ENCODE measurements around the gene DYNC2I2. TPM values are rescaled to one million over a fixed set of nuclear protein-coding genes. Genes with fewer than 3 reads are reported as not detected.

The DYNC2I2 gene
- total RNA-seq, 1 donor = 52.1 TPM

GRCh38 chr9:128633057-128633456 is 23.6 kb downstream of the DYNC2I2 start:
- Histone ChIP-seq H3K9me3 (ENCODE audit: low read depth, low read length) (no peaks in the 10 kb centered on the region), H3K27ac (ENCODE audit: low read depth, low read length) (no peak overlapping the region), H3K4me3 (ENCODE audit: insufficient read depth, low read length) (no peak overlapping the region), H3K79me2 (ENCODE audit: insufficient read depth, low read length) (peaks cover 2% of the 10 kb centered on the region), H3K27me3 (ENCODE audit: insufficient read depth, low read length) (no peaks in the 10 kb centered on the region), H2AFZ (ENCODE audit: low read length) (no peak overlapping the region), H3K36me3 (ENCODE audit: insufficient read depth, low read length) (peaks cover 62% of the 10 kb centered on the region), H3K4me1 (ENCODE audit: insufficient read depth, low read length) (peaks cover 18% of the 10 kb centered on the region), H3K4me2 (ENCODE audit: insufficient read depth, low read length) (no peak overlapping the region), H4K20me1 (ENCODE audit: insufficient read depth, low read length) (peaks cover 14% of the 10 kb centered on the region)
- no peak for TF ChIP-seq CTCF (IDR thresholded peaks at IDR 0.05; ENCODE audit: extremely low read depth, low read depth, low read length)
- no peak for DNase-seq (ENCODE audit: insufficient read length, low spot score, missing footprints)

GRCh38 chr9:128632486-128632885 is 24.2 kb downstream of the DYNC2I2 start:
- no peak overlapping the region for H3K4me3 ChIP-seq (ENCODE audit: insufficient read depth, low read length)
- peaks cover 20% of the 10 kb centered on the region for H4K20me1 ChIP-seq (ENCODE audit: insufficient read depth, low read length)

GRCh38 chr9:128632066-128632465 is 24.6 kb downstream of the DYNC2I2 start:
- TF ChIP-seq CTCF (IDR thresholded peaks at IDR 0.05; ENCODE audit: extremely low read depth, low read depth, low read length) = no peak
- H4K20me1 ChIP-seq (ENCODE audit: insufficient read depth, low read length) = peaks cover 24% of the 10 kb centered on the region
- H3K4me1 ChIP-seq (ENCODE audit: insufficient read depth, low read length) = peaks cover 18% of the 10 kb centered on the region
- no peaks in the 10 kb centered on the region for H3K9me3 ChIP-seq (ENCODE audit: low read depth, low read length)
- no peak overlapping the region for H3K27ac ChIP-seq (ENCODE audit: low read depth, low read length)
- H3K79me2 ChIP-seq (ENCODE audit: insufficient read depth, low read length) = peaks cover 2% of the 10 kb centered on the region
- no peaks in the 10 kb centered on the region for H3K27me3 ChIP-seq (ENCODE audit: insufficient read depth, low read length)
- no peak overlapping the region for H3K4me2 ChIP-seq (ENCODE audit: insufficient read depth, low read length)
- H3K36me3 ChIP-seq (ENCODE audit: insufficient read depth, low read length) = peaks cover 72% of the 10 kb centered on the region
- H2AFZ ChIP-seq (ENCODE audit: low read length) = no peak overlapping the region
- DNase-seq (ENCODE audit: insufficient read length, low spot score, missing footprints) = no peak
- no peak overlapping the region for H3K4me3 ChIP-seq (ENCODE audit: insufficient read depth, low read length)

More at GRCh38 chr9:128632486-128632885, 24.2 kb downstream of the DYNC2I2 start:
- Histone ChIP-seq H3K36me3 (ENCODE audit: insufficient read depth, low read length) (peaks cover 67% of the 10 kb centered on the region), H3K9me3 (ENCODE audit: low read depth, low read length) (no peaks in the 10 kb centered on the region), H3K27me3 (ENCODE audit: insufficient read depth, low read length) (no peaks in the 10 kb centered on the region), H3K4me2 (ENCODE audit: insufficient read depth, low read length) (no peak overlapping the region), H3K4me1 (ENCODE audit: insufficient read depth, low read length) (peaks cover 18% of the 10 kb centered on the region), H3K27ac (ENCODE audit: low read depth, low read length) (no peak overlapping the region), H3K79me2 (ENCODE audit: insufficient read depth, low read length) (peaks cover 2% of the 10 kb centered on the region), H2AFZ (ENCODE audit: low read length) (no peak overlapping the region)
- no peak for DNase-seq (ENCODE audit: insufficient read length, low spot score, missing footprints)
- TF ChIP-seq CTCF (IDR thresholded peaks at IDR 0.05; ENCODE audit: extremely low read depth, low read depth, low read length) = no peak

- H3K4me2 ChIP-seq (ENCODE audit: insufficient read depth, low read length) = no peak overlapping the region
- no peak for DNase-seq (ENCODE audit: insufficient read length, low spot score, missing footprints)
- peaks cover 18% of the 10 kb centered on the region for H3K4me1 ChIP-seq (ENCODE audit: insufficient read depth, low read length)
- no peaks in the 10 kb centered on the region for H3K9me3 ChIP-seq (ENCODE audit: low read depth, low read length)
- no peak overlapping the region for H3K27ac ChIP-seq (ENCODE audit: low read depth, low read length)
- no peak for TF ChIP-seq CTCF (IDR thresholded peaks at IDR 0.05; ENCODE audit: extremely low read depth, low read depth, low read length)
- no peak overlapping the region for H2AFZ ChIP-seq (ENCODE audit: low read length)
- no peaks in the 10 kb centered on the region for H3K27me3 ChIP-seq (ENCODE audit: insufficient read depth, low read length)
- H3K4me3 ChIP-seq (ENCODE audit: insufficient read depth, low read length) = no peak overlapping the region
- H4K20me1 ChIP-seq (ENCODE audit: insufficient read depth, low read length) = peaks cover 24% of the 10 kb centered on the region
- H3K36me3 ChIP-seq (ENCODE audit: insufficient read depth, low read length) = peaks cover 76% of the 10 kb centered on the region
- H3K79me2 ChIP-seq (ENCODE audit: insufficient read depth, low read length) = peaks cover 2% of the 10 kb centered on the region
These were observed 25.0 kb downstream of the DYNC2I2 start for GRCh38 chr9:128631636-128632035.

All from osteoblast (primary cell).